CD4-positive, alpha-beta T cell treated with Interleukin-17A for 4 hours (primary cell): ENCODE results near the gene TRAPPC4.
"Not testable (repeated sequence)": the region's sequence is repeated elsewhere in the genome, so short reads cannot be mapped to it uniquely, and the experiment has no call there.

ENCODE experiments used
- DNase-seq: peaks from one replicate; pipeline ENCODE4 v3.0.0-alpha.2; 2020; ENCODE audit warnings: mixed read lengths

The TRAPPC4 gene

GRCh38 chr11:119018074-119018938 lies at the start of gene TRAPPC4, which contains the start of gene RPS25:
TSS of gene TRAPPC4 (plus strand) at chr11:119018766. CDS start at chr11:119018796, 30 bp downstream.
TSS of gene RPS25 (minus strand) at chr11:119018343. CDS start at chr11:119018284, 59 bp downstream.
- peak; percentile 95 for DNase-seq

GRCh38 chr11:118969508-118969907 lies 49.1 kb upstream of the TRAPPC4 start:
- not testable (repeated sequence) for DNase-seq

GRCh38 chr11:118971646-118972045 lies 46.9 kb upstream of the TRAPPC4 start, which contains the start of gene FOXR1:
TSS of gene FOXR1 (plus strand) at chr11:118971761. CDS start at chr11:118971932, 171 bp downstream.
- DNase-seq, result no peak

GRCh38 chr11:118973985-118974384 lies 44.6 kb upstream of the TRAPPC4 start:
- no peak for DNase-seq

- no peak for DNase-seq
These were observed 42.5 kb upstream of the TRAPPC4 start for GRCh38 chr11:118975771-118976709.

- DNase-seq, result no peak
These were observed 39.1 kb upstream of the TRAPPC4 start for GRCh38 chr11:118979434-118979833.

- DNase-seq, result no peak
These were observed 38.2 kb upstream of the TRAPPC4 start for GRCh38 chr11:118980191-118980881.

GRCh38 chr11:118984337-118984736 lies 34.2 kb upstream of the TRAPPC4 start:
- DNase-seq, result not testable (repeated sequence)

- DNase-seq, result no peak
These were observed 33.7 kb upstream of the TRAPPC4 start for GRCh38 chr11:118984825-118985224.

GRCh38 chr11:118988280-118988679 lies 30.3 kb upstream of the TRAPPC4 start:
- DNase-seq, result no peak

GRCh38 chr11:118991486-118992038 lies 27.0 kb upstream of the TRAPPC4 start:
- DNase-seq, result not testable (repeated sequence)

GRCh38 chr11:118996926-118997626 lies 21.5 kb upstream of the TRAPPC4 start:
- peak; percentile 32 for DNase-seq

- DNase-seq, result peak; percentile 98
These were observed 20.8 kb upstream of the TRAPPC4 start, which contains the start of gene CENATAC for GRCh38 chr11:118997627-118998387. TSS of gene CENATAC (plus strand) at chr11:118998138. CDS start at chr11:118998198, 60 bp downstream.

GRCh38 chr11:118998388-118998717 lies 20.2 kb upstream of the TRAPPC4 start:
- no peak for DNase-seq

- no peak for DNase-seq
These were observed 19.7 kb upstream of the TRAPPC4 start for GRCh38 chr11:118998822-118999221.

GRCh38 chr11:119000906-119001305 lies 17.7 kb upstream of the TRAPPC4 start:
- DNase-seq, result no peak

- DNase-seq, result no peak
These were observed 11.9 kb upstream of the TRAPPC4 start for GRCh38 chr11:119006656-119007055.

GRCh38 chr11:119011476-119012053 lies 7.0 kb upstream of the TRAPPC4 start:
- DNase-seq, result no peak

GRCh38 chr11:119012629-119013170 lies 5.9 kb upstream of the TRAPPC4 start:
- DNase-seq, result no peak
